GM21528 (cell line): Measurements from ENCODE around the gene LCLAT1.

Experiments used
- ATAC-seq: cut with Tn5 transposase; IDR thresholded peaks from one replicate; pipeline ENCODE4 v1.9.1; 2021; ENCODE audit warnings: mild to moderate bottlenecking, moderate library complexity; ENCODE audit not compliant: unreplicated experiment, low FRiP score

LCLAT1 gene

DNA sequence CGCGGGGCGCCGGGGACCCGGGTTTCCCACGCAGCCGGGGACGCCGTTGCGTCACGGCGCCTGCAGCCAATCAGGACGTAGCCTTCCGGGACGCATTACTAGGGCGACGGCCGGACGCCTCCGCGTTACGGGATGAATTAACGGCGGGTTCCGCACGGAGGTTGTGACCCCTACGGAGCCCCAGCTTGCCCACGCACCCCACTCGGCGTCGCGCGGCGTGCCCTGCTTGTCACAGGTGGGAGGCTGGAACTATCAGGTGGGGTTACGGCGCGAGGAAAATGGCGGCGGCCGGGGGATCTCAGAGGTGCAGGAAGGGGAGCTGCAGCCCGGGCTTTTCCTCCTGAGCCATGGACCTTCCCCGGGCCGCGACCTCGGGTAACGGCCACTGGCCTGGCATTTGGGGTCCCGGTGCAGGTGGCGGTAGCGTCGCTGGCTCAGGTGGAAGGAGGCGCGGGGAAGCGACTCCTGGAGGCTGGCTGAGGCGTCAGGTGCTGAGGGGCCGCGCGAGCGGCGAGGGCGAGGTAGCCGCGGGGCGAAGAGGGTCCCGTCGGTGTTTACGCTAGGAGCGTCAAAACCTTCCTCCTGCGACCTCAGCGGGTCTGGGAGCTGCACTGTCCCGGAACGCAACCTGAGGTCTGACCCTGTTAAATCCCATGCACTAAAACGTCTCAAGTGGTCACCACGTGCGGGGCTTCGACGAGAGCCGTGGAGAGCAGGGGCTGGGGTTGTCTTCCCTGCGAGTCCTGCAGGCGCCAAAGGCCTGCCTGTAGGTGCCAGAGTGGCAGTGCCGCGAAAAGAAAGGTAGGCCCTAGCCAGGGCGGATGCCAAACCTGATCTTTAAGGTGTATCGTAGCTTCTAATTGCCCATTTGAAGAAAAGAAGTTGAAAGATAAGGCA, at the start of gene LCLAT1:
LCLAT1 (plus strand) TSS at position 98 of the 897 bp plus-strand sequence. CDS start 78,345 bp downstream, outside the sequence.
- ATAC-seq: peak; percentile 92

- no peak for ATAC-seq
Observed at GRCh38 chr2:30398084-30398873, 48.8 kb upstream of the LCLAT1 start.

DNA sequence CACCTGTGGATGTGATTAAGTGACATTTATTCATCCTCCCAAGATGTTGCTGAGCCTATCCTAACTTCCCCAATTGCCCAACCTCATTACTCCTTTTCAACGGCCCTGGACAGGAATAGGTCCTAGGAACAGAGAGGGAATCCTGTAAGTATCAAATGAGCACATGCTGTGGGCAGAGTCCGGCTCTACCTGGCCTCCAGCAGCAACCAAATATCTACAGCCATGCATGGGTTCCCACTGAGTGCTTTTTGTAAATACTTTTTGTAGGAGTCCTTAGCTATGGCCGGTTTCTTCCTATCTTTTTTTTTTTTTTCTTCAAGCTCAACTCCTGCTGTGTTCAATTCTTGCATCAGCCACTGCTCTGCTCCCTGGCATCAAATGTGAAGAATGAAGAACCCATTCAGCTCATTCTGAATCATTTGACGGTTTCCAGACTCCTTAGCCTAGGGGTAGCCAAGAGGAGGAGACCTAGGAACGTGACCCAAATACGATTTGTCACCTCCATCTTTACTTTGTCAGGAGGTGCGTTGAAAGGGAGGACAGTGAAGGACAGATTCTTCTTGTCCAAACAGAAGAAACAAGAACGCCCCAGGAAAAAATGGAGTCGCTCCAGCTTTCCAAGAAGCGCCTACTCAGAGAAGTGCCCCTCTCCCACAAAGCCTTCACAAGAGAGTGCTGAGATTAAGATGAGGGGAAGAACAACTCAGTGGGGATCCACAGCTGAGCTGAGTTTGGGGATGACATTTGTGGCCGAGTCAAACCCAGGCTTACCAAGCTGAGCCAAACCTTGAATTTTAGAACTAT, 46.7 kb upstream of the LCLAT1 start:
- no peak for ATAC-seq

GRCh38 chr2:30402441-30403182, 44.4 kb upstream of the LCLAT1 start:
- ATAC-seq: no peak

DNA sequence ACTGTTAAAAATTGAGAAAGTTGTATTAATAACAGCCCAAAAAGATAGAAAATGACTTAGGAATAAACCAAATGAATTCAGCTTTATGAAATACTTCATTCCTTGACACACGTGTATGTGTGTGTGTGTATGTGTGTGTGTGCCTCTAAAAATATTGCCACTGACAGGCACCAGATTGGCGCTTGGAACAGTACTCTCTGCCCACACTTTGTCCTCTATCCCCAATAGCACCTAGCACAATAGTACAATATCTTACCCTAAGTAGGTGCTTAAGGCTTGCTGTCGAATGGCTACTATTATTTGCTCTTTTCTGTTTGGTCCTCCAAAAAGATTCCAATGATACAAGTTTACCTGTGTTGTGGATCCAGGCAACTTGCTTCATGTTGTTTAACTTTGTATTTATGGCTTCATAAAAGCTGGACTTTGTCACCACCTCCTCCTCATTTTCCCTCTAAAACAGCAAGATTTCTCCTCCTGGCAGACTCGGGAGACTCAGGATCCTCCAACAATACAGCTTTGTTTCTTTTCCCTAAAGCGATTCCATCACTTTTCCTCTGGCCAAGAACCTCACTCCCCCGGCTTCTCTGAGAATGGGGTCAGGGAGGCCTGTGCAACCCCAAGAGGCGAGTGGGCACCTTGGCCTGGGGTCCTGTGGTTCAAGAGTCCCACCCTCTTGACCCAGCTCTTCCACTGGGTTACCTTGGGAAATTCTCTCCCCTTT, 43.3 kb upstream of the LCLAT1 start:
- no peak for ATAC-seq

GRCh38 chr2:30404319-30405259, 42.5 kb upstream of the LCLAT1 start:
- ATAC-seq: no peak

- ATAC-seq: no peak
Observed at GRCh38 chr2:30405260-30405605, 41.8 kb upstream of the LCLAT1 start.

GRCh38 chr2:30406853-30407252, 40.2 kb upstream of the LCLAT1 start:
- ATAC-seq: no peak

DNA sequence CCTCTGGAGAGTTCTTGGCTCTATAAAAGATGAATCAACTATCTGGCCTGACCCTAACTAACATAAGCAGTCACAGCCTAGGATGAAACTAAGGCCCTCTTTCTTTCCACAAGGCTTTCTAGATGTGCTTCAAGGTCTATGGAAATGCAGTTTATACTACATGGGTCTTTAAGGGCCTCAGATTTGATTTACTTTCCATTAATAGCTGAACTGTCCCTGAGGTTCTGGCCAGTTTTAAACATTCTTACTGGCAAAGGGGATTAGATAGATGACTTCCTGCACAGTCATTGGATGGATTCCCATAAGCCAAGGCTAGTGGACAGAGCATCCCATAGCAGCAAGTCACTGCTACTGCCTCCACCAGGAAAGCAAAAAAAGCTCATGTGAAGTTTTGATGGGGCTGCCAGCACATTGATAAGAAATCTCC, 38.1 kb upstream of the LCLAT1 start:
- ATAC-seq: no peak

GRCh38 chr2:30410217-30410616, 36.8 kb upstream of the LCLAT1 start:
- no peak for ATAC-seq

DNA sequence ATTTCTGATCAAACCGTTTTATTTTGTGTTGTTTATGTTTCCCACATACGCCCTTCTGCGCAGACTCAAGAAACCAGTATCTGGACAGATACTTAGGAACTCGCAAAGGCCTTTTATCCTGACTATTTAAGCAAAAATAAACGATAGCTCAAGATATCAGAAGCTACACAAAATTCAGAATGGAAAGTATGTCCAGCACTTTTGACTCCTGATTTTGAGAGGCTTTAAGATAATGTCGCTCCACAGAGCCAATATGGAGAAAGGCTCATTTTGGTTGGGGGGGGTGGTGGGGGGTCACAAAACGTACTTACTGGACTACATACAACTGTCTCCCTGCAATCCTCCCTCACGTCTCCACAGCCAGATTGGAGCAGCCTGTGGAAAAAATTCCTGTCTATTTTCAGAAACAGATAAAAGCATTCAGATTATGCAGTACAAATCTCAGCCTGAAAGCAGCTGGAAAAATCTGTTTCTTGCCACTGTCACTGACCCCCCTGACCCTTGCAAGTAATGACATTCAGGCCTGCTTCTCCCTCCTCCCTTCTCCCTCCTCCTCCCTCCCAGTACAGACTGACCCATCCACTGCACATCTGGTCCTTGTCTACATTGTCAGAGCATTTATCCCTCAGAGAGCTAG, 34.9 kb upstream of the LCLAT1 start:
- no peak for ATAC-seq

DNA sequence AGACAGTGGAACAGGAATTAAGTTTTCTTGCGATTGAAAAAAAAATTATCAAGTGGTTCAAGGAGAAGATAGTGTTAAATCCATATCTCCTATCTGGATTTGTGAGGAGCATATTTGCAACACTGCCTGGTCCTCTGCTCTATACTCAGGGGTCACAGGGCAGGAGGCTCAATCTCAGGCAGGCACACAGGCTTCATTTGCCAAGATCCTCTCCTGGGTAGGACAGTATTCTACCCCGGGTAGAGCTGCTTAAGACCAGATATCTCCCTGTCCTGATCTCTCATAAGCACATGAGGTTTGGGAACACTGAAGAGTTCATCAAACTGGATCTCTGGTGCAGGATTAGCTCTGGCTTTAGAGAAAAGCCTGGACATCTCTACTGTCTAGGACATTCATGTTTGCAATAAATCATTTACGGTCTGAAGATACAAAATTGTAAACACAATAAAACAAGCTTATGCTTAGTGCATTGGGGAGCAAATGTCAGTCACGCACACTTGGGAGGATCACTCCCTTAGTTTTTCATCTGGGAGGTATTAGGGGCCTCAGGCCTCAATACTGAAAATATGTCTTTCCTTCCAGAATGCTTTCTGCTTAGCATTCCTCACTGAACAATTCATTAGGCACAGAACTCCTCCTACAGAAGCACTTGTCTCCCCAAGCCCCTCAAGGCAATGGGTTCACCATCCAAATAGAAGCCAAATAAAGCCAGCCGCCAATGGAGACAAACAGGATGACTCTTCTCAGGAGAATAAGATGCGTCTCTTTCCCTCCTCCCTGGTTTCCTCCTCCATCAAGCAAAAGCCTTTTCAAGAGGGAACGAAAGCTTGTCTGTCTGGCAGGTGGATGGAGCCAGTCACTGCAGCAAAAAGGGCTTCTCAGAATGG, 34.1 kb upstream of the LCLAT1 start:
- ATAC-seq: no peak

DNA sequence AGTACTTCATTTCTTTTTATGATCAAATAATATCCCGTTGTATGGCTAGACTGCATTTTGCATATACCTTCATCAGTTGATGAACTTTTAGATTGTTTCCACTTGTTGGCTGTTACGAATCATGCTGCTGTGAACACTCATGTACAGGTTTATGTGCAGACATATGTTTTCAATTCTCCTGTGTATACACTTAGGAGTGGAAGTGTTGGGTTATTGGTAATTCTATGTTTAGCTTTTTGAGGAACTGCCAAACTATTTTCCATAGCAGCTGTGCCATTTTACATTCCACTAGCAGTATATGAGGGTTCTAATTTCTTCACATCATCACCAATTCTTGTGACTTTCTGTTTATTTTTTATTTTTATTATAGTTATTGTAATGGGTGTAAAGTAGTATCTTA, 32.1 kb upstream of the LCLAT1 start:
- no peak for ATAC-seq

DNA sequence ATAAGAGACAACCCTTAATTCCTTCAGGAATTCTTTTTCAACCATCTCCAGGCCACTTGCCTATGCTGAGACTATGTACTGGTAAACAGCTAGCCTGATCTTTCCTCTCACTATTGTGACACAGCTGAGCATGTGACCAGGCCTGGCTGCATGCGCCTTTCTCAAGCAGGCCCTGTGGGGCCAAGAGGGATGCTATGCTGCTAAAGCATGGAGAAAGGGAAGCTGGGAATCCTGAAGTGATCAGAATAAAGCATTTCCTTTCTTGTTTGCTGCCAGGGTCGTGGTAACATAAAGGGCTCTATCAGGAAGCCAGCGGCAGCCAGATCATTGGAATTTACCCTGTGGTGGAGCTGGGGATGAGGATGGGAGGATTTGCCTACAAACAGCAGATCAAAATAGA, 29.8 kb upstream of the LCLAT1 start:
- no peak for ATAC-seq

DNA sequence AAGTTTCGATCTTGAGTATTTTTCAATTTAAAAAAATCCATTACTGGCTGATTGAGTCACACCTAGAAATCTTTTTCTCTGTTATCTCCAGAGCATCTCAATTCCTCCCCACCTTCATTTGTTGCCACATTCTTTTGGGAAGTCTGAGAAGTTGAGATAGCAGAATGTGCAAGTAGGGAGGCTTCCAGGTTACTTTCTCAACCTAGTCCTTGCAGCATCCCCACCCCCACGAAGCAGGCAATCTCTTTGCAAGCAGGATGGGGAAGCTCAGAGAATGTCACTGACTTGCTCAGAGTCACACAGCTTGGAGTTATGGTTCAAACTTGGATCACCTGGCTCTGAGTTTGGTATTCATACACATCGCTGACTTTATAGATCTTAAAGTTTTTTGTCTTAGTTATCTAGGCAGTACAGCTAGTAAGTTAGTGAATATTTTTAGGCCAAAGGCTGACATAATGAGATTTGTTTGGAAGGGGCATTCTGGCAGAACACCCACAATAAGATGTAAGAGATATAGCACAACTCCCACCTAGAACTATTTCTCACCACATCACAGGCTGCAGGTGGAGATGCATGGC, 25.9 kb upstream of the LCLAT1 start:
- no peak for ATAC-seq

DNA sequence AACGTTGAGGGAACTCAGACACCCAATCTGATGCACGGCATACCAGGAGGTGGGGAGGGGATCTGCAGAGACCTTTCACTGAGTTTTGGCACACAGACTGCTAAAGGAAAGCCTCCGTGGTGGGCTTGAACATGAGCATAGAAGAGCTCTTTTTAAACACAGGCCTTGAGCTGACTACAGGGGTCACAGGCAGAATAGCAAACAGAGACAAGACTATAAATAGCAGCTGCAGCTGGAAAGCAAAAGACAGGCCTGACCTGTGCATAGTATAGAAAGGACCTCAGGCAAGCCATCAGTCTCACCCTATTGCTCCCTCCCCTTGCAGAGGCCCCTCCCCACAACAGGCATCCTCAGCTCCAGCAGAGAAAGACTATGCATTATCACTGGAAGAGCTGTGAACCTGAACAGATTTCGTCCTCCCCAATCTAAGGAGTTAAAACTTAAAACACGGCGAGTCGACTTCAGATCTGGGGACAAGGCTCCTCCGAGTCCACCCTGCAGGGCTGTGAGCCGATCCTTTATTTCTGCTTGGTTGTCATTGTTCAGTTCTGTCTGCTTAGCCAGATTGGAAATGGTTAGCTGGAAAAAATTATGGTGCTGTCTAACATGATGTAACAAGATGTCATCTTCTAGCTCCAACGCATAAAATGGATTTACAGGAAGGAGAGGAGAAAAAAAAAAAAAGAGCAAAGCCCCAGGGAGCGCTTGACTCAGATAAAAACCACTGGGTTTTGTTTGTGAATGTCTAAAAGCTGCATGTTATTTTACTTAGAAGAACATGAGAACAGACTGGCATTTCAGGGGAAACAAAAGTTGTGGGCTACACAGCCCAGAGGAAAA, 25.2 kb upstream of the LCLAT1 start:
- no peak for ATAC-seq
